Activated naive CD4-positive, alpha-beta T cell (primary cell): ENCODE results near the gene SUSD1.

Experiments
- DNase-seq, 4 experiments: peaks; one replicate each; lab custom pipeline; 2025; lab: John Stamatoyannopoulos, UW

The SUSD1 gene

GRCh38 chr9:112041536-112042243 lies 133.4 kb downstream of the SUSD1 start:
- DNase-seq = no peak

GRCh38 chr9:112041199-112041535 lies 133.9 kb downstream of the SUSD1 start:
- DNase-seq = no peak

GRCh38 chr9:112038017-112038408 lies 137.1 kb downstream of the SUSD1 start:
- no peak for DNase-seq

DNA sequence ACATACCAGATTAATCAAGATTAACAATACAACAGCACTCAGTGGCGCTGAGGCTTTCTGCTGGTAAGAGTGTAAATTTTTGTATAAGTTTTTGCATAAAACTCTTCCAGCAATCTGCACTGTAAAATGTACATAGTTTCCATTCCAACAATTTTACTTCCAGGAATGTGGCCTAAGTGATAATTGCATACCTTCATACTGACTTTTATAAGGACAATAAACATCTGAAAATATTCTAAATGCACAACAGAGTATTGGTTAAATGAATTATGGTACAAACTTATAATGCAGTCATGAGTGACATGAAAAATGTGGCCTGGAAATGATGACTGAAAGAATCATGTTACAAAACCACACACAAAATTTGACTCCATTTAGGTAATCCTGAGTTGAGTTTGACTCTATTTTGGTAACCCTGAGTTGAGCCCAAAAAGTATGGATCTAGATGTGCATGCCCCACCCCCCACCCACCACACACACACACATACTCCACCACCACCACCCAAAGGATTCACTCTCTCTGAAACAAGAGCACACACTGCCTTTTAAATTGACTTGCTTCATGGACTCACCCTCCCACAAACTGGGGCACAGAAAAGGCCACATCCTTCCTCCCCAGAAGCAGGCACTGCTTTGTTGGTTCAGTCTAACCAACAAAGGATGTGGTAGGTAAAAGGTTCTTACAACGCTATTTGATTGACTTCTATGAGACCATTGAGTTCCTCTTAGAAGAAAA lies 137.6 kb downstream of the SUSD1 start:
- DNase-seq = peak in 2 of 4 experiments; percentile 32 to 34

DNA sequence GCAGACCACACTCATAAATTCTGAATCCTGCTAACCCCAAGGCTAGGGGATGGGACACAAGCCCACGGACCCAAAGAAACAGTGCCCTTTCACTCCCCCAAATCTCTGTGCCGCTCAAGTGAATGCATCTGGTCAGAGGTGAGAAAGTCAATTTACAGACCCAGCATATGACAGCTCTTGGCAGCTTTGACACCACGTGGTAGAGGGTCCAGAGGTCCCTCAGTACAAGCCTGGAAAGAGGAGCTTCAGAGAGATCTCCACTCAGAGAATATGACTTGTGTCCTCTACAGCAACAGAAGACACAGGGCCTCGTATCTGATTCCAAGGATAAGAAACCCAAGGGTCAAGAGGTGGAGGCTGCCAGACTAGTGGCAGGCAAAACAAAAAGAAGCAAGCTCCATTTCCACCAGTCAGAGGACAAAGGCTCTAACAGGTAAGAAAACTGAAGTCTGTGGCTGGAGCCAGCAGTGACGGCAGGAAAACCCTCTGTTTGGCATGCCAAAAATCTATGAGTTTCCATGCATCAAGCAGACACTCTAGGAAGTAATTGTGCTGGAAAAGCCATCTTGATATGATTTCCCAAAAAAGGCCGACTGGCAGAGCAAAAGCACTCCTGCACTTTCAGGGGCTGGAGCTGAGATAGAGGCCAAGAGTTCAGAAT lies 139.8 kb downstream of the SUSD1 start:
- no peak for DNase-seq

GRCh38 chr9:112034216-112034611 lies 140.9 kb downstream of the SUSD1 start:
- no peak for DNase-seq

DNA sequence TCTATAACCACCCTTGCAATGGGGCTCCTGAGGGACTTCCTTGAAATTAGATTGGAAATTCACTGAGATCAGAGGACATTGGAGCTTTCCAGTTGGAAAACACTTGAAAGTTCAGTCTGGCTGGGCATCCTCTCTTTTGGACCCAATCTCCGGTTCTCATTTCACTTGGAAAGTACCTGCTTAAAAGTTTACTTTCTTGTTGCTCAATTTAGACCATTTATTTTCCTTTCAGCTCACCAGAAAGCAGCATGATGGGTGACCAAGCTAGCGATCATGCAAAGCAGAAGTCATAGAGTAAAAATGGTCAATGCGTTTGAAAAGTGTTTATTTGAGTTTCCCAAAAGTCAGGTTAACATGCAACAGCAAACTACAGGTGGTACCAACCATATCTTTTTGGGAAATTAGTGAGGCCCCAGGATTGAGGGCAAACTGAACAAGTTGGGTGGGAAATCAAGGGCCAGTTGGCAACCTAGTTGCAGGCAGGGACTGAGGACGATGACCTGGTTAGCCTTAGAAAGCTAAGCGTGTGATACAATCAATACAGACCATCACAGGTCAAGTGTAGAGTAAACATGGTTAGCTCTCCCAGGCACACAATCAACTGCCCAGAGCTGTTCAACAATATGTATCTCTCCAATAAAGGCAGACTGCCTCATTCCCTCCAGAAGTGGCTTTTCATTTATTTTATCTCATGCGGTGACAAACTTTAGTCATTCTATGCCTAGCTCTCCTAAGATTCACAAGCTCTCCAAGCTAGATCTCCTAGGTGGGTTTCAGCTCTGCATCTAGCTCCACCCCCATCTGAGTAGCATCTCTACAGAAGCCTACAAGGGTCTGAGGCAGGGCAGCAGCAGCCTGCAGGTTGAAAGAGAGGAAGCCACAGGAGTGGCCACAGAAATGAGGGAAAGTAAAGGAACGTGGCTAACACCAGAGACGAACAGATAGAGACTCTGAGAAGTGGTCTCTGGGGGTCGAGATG lies 141.6 kb downstream of the SUSD1 start:
- no peak for DNase-seq

DNA sequence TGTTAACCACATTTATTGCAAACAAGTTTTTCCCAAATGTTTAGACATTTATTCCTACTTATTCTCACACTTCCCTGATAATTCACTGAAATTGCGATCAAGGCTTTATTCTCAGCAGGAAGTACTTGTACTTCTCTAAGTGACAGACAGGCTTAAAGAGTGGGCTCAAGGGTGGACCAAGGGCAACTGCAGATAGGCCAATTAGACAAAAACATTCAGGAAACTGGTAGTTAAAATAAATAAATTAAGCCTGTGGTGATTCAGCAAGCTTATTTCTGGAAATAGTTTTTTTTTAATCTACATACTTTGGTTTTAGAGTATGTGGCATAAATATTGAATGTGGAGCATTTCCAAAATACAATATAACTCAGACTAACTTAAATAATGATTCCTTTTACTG lies 142.4 kb downstream of the SUSD1 start:
- no peak for DNase-seq

- no peak for DNase-seq
Measured at GRCh38 chr9:112032009-112032408, 143.1 kb downstream of the SUSD1 start.

- no peak for DNase-seq
Measured at GRCh38 chr9:112031400-112031799, 143.7 kb downstream of the SUSD1 start.

DNA sequence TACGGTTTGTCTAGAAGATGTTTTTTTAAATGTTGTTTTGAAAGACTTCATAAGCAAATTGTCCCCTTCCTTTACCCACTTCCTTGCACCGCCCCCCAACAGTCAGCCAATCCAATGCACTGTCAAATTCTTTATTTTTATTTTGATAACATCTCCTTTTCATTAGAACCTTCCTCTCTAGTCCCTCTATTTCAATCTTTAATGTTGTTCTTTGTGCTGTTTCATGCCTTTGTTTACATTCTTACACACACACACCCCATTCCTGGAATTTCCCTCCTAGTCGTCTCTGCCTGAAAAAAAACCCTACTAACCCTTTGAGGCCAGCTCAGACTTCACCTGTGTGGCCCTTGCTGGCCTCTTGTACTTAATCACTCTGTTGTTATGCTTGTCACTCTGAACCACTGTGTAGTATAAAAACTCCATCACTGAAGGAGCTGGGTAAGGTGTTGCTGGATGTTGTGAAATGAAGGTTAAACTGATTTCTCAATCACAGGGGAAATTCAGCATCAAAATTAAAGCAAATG lies 145.1 kb downstream of the SUSD1 start:
- no peak for DNase-seq

- DNase-seq = no peak
Measured at GRCh38 chr9:112028242-112029221, 146.6 kb downstream of the SUSD1 start.

DNA sequence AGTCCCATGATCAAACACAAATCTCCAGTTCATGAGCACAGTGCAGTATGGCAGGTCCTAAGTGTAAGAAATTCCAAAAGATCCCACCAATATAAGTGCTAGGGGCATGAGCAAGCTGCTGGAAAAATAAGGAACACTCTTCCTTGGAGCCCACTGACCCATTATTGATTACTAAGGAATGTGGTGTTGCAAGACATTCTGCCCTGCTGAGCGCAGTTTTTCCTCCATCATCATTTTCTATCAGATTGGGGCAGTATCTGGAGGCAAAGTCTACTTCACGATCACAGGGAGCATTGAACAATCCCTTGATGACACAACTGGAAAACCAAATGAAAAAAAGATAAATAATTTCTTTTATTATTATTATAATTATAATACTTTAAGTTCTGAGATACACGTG lies 149.2 kb downstream of the SUSD1 start:
- DNase-seq = no peak

- no peak for DNase-seq
Measured at GRCh38 chr9:112021742-112022141, 153.4 kb downstream of the SUSD1 start.

DNA sequence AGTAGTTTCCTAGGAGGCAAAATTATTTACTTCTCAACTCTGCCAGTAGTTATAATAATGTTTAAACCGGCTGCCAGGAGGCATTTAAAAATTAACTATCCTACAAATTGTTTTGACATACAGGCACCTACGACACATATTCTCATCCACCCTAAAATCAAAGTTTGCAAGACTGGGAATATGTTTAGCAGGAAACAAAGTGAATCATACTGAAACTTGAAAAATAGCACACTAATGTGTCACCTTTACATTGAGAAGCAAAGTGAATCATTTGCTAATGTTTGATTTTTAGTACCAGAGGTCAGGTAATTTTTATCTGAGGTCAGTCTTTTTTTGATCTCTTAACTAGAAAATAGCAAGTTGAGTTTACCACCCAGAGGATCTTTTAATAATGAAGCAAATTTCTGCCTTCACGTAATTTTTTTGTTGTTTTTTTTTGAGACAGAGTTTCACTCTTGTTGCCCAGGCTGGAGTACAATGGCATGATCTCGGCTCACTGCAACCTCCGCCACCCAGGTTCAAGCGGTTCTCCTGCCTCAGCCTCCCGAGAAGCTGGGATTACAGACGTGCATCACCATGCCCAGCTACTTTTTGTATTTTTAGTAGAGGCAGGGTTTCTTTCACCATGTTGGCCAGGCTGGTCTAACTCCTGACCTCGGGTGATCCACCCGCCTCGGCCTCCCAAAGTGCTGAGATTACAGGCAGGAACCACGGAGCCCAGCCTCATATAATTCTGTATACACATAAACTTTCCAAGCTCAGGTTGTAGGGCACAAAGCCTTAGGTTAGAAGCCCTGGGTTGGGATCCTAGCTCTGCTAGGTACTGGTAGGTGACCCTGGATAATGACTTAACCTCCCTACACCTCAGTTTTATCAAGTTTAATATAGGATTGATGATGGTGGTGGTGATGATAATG lies 154.2 kb downstream of the SUSD1 start:
- DNase-seq = no peak

DNA sequence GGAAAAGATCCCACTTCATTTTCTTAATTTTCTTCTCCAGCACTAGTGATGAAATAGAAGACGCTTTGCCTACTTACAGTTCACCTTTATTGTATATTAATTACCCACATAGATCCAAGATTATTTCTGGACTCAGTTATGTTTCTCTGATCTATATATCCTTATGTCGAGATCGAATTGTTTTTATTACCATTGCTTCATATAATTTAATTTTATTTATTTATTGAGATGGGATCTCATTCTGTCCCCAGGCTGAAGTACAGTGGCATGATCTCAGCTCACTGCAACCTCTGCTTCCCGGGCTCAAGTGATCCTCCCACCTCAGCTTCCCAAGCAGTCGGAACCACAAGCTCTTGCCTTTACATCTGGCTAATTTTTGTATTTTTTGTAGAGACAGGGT lies 157.2 kb downstream of the SUSD1 start:
- no peak for DNase-seq

DNA sequence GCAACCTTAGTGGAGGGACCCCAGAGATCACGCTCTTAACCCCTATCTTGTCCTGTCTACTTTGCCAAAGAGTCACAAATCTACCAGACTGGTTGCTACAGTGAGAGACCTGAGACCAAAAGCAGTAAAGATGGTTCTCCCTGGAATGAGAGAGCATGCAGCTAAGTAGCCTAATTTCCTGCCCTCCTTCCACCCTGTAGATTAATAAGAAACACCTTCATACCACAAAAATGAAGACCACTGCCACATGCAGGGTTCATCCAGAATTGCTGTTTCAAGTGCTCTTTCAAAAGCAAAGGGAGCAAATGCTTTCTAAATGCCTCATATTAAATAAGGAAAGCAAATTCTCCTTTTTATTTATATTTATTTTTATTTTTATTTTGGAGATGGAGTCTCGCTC lies 159.4 kb downstream of the SUSD1 start:
- DNase-seq = no peak

- DNase-seq = no peak
Measured at GRCh38 chr9:112015149-112015548, 159.9 kb downstream of the SUSD1 start.

- DNase-seq = no peak
Measured at GRCh38 chr9:112013266-112013665, 161.8 kb downstream of the SUSD1 start.
